GM18858 (cell line): ENCODE data around the gene FKBP1C.
A peak's percentile ranks its signal among the peaks of the same experiment; 100 is the strongest.
"Not testable (repeated sequence)": the region's sequence is repeated elsewhere in the genome, so short reads cannot be mapped to it uniquely, and the experiment has no call there.

Source experiments
- ATAC-seq: cut with Tn5 transposase; IDR thresholded peaks from one replicate; pipeline ENCODE4 v1.9.1; 2021; ENCODE audit not compliant: unreplicated experiment

Gene FKBP1C

GRCh38 chr6:63211343-63211742 is at the start of gene FKBP1C:
FKBP1C (plus strand) TSS chr6:63211469.
- ATAC-seq: not testable (repeated sequence)

DNA sequence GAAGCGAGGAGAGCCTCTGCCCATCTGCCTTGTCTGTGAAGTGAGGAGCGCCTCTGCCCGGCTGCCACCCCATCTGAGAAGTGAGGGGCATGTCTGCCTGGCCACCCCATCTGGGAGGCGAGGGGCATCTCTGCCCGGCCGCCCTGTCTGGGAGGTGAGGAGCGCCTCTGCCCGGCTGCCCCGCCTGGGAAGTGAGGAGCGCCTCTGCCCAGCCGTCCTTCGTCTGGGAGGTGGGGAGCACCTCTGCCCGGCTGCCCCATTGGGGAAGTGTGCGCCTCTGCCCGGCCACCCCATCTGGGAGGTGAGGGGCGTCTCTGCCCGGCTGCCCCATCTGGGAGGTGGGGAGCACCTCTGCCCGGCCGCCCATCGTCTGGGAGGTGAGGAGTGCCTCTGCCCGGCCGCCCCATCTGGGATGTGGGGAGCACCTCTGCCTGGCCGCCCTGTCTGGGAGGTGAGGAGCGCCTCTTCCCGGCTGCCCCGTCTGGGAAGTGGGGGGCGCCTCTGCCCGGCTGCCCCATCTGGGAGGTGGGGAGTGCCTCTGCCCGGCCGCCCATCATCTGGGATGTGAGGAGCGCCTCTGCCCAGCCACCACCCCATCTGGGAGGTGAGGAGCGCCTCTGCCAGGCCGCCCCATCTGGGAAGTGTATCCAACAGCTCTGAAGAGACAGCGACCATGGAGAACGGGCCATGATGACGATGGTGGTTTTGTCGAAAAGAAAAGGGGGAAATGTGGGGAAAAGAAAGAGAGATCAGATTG is 47.0 kb upstream of the FKBP1C start:
- ATAC-seq: not testable (repeated sequence)

- no peak for ATAC-seq
Observed at GRCh38 chr6:63174173-63174572, 37.1 kb upstream of the FKBP1C start.

- ATAC-seq: no peak
Observed at GRCh38 chr6:63176181-63176580, 35.1 kb upstream of the FKBP1C start.

DNA sequence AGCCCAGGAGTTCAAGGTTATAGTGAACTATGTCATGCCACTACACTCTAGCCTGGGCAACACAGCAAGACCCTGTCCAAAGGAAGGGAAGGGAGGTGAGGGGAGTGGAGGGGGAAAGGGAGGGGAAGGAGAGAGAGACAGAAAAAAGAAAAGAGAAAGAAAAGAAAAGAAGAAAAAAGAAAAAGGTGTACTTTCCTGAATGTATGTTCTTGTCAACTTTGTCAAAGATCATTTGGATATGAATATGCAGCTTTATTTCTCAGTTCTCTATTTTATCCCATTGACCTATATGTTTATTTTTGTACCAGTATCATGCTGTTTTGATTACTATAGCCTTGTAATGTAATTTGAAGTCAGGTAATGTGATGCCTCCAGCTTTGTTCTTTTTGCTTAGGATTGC is 30.9 kb upstream of the FKBP1C start:
- ATAC-seq: no peak

DNA sequence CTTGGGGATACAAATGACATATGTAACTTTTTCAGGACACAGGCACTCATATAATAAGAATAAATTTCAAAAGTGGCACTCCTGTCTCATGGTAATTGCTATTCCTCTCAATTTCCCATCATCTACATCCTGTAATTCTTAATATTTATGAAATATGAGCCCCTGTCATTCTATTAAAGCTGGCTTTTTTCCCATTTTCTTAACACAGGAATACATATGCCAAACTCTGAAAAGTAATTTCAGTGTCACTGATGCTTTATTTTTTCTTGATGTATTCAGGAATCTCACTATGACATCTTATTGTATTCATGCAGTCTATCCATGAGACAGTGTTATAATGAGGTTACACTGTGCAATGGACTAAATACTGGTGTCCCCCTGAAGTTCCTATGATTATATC is 24.3 kb upstream of the FKBP1C start:
- no peak for ATAC-seq

- ATAC-seq: no peak
Observed at GRCh38 chr6:63188828-63189227, 22.4 kb upstream of the FKBP1C start.

GRCh38 chr6:63193324-63193723 is 17.9 kb upstream of the FKBP1C start:
- ATAC-seq: no peak

DNA sequence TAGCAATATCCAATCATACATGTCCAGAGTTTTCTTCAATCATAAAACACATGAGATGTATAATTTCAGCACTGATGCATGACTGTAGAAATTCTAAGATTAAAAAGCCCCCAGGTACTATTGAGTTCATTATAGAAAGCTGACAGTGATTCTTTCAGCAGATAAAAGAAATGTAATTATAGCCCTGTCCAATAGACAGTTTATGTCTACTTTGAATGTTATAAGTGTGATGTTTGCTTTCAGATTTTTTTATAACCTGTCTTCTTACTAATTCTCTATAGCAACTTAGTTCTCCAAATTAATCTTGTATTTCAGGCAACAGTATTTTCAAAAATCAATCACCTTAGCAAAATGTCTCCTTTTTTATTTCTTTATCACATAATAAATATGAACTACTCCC is 13.5 kb upstream of the FKBP1C start:
- ATAC-seq: no peak

GRCh38 chr6:63213325-63213724 is 2.1 kb downstream of the FKBP1C start:
- ATAC-seq: no peak

DNA sequence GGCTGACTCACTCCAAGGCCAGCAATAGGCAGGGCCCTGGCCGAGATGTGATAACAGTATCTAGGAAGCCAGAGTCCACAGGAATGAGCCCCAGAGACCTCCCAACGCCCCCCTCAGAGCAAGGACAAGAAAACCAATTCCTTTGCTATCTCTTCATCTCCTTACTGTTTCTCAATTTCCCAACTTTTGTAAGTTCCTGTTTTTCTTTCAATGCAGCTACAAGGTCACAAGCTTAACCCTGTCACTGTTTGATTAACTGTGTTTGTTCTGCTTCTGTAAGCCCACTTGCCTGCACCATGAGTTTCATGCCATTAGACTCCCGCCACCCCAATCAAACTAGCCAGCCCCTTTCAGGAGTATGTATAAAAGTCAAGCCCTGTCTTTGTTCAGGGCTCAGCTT is 3.5 kb downstream of the FKBP1C start:
- ATAC-seq: no peak

- ATAC-seq: no peak
Observed at GRCh38 chr6:63224179-63224578, 12.9 kb downstream of the FKBP1C start.

- ATAC-seq: not testable (repeated sequence)
Observed at GRCh38 chr6:63225987-63226386, 14.7 kb downstream of the FKBP1C start.

- not testable (repeated sequence) for ATAC-seq
Observed at GRCh38 chr6:63227928-63228894, 16.9 kb downstream of the FKBP1C start.

GRCh38 chr6:63230027-63230426 is 18.8 kb downstream of the FKBP1C start:
- ATAC-seq: not testable (repeated sequence)

DNA sequence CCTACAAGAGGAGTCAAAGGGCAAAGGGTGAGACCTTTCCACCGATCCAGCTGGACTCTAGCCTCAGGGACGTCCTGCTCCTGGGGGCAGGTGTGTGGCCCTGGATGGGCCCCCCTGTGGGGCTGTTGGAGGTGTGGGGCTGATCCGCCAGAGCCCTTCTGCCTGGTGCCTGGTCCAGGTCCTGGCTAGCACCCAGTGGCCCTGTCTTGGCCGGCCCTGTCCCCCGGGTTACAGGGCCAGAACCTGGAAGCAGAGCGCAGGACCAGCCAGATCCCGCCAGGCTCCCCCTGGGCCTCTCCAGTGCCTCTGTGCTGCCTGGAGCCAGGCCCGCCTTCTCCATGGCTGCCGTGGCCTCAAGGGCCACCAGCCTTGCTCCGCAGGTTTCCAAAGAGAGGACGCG is 19.2 kb downstream of the FKBP1C start:
- ATAC-seq: not testable (repeated sequence)

DNA sequence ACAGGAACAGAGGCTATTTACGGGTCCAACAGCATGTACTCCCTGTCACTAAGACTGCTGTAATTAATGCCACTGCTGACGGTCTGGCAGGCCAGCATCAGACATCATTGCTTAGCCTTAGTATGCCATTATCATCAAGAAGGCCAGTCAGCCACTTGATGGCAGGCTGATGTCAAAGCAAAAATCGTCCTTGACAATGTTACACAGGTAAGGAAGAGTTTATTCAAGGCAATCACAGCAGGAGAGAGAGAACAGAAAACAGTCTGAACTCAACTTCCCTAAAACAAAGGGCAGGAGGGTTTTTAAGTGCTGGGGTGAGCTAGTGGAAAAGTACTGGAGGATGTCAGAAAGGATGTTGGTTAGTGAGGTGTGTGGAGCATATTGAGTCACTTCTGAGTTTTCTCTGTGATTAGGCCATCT is 25.1 kb downstream of the FKBP1C start:
- peak; percentile 87 for ATAC-seq

DNA sequence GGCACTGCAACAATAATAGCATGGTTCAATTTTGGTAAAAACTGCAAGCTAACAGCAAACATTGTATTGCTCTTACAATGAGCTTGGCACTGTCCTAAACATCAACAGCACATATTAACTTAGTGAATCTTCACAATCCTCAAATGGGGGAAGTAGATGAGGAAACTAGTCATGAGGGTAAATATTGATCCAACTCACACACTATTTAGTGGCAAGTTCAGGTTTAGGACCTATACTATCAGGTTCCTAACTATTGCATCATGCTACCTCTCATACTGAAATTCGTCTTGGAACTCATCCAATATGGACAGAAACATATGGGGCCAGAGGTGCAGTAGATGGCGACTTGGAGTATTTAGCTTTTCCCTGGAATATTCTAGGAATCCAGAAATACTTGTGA is 34.2 kb downstream of the FKBP1C start:
- ATAC-seq: no peak

DNA sequence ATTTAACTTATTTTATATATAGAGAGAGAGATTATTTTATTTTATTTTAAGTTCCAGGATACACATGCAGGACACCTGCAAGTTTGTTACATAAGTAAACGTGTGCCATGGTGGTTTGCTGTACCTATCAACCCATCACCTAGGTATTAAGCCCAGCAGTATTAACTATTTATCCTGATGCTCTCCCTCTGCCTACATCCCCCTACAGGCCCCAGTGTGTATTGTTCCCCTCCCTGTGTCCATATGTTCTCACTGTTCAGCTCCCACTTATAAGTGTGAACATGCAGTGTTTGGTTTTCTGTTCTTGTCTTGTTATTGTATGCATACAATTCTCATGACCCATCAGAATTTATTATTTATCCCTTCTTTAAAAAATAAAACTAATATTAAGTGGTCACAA is 34.6 kb downstream of the FKBP1C start:
- ATAC-seq: no peak

- ATAC-seq: no peak
Observed at GRCh38 chr6:63246581-63246980, 35.3 kb downstream of the FKBP1C start.

DNA sequence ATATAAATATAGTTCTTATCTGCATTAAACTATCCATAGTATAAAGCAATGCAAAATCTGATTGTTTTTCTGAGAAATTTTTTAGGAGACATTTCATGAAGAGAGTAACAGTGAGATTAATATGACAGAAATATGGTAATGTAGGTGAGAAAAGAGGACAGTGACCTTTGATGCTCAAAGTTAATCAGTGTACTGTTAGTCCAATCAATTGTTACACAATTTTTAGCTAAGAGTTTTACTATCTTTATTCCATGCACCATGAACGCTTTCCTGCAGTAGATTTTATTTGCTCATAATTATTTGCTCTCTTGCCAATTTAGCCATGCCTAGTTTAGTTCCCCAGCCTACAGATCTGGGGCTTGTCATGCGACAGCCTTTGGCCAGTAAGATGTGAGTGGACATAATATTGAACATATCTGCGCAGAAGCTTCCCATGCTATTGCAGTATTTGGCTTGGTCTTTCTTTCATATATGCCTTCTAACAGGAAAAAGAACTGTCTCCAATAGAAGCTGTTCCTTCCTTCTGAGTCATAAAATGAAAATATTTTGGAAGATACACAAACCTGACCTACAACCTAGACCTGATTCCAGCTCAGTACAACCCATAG is 38.7 kb downstream of the FKBP1C start:
- ATAC-seq: no peak

GRCh38 chr6:63259153-63259552 is 47.9 kb downstream of the FKBP1C start:
- ATAC-seq: no peak
